HFFc6 (cell line): ENCODE data around the gene UBE2F. TPM values are rescaled to one million over a fixed set of nuclear protein-coding genes. Genes with fewer than 3 reads are reported as not detected.

Experiments used
- DNase-seq: peaks from one replicate; pipeline ENCODE4 v3.0.0-alpha.2; 2018
- H3K27ac Mint-ChIP-seq: 2 replicates; pipeline ENCODE4 v1.8.0; 2020; ENCODE audit warnings: mild to moderate bottlenecking, mixed read lengths
- H3K27me3 Mint-ChIP-seq: 2 replicates; pipeline ENCODE4 v1.8.0; 2021; ENCODE audit warnings: mild to moderate bottlenecking, moderate library complexity, mixed read lengths; ENCODE audit not compliant: insufficient read depth
- H3K36me3 Mint-ChIP-seq: 2 replicates; pipeline ENCODE4 v1.8.0; 2021; ENCODE audit warnings: low read depth, mixed read lengths
- H3K4me1 Mint-ChIP-seq: 2 replicates; pipeline ENCODE4 v1.8.0; 2020; ENCODE audit warnings: low read depth, mixed read lengths
- H3K4me3 Mint-ChIP-seq: 2 replicates; pipeline ENCODE4 v1.8.0; 2020; ENCODE audit warnings: mild to moderate bottlenecking, moderate library complexity, mixed read lengths
- H3K9me3 Mint-ChIP-seq: 2 replicates; pipeline ENCODE4 v1.8.0; 2020; ENCODE audit warnings: mild to moderate bottlenecking, mixed read lengths
- total RNA-seq, 6 experiments: library from RNA; stranded (reverse); fragmentation: NEBNext Ultra II Directional; extraction: Animal tissue kit (Norgen Biotek cat#: 25700); gene quantifications; 2 replicates in 1 of 6; 3 replicates in 5 of 6; pipeline ENCODE4 v1.2.3, GENCODE V29; 2021
- TF ChIP-seq, protein P1 (sequence below): fragments of 200-600 bp; sonication (generic); IDR thresholded peaks from 2 replicates; pipeline ENCODE4 v1.5.0; 2021; ENCODE audit warnings: antibody characterized with exemption, mild to moderate bottlenecking

The UBE2F gene
- total RNA-seq, 6 experiments from 2014 or later: 48.7 to 54.1 (median 51.5) TPM

- Mint-ChIP-seq H3K27ac (no peak overlapping the region), H3K27me3 (peaks cover 1% of the 10 kb centered on the region; the same call in 1 of the 2 replicates), H3K4me3 (no peak overlapping the region), H3K9me3 (no peaks in the 10 kb centered on the region), H3K4me1 (no peaks in the 10 kb centered on the region), H3K36me3 (no peaks in the 10 kb centered on the region)
- TF ChIP-seq, protein P1, sequence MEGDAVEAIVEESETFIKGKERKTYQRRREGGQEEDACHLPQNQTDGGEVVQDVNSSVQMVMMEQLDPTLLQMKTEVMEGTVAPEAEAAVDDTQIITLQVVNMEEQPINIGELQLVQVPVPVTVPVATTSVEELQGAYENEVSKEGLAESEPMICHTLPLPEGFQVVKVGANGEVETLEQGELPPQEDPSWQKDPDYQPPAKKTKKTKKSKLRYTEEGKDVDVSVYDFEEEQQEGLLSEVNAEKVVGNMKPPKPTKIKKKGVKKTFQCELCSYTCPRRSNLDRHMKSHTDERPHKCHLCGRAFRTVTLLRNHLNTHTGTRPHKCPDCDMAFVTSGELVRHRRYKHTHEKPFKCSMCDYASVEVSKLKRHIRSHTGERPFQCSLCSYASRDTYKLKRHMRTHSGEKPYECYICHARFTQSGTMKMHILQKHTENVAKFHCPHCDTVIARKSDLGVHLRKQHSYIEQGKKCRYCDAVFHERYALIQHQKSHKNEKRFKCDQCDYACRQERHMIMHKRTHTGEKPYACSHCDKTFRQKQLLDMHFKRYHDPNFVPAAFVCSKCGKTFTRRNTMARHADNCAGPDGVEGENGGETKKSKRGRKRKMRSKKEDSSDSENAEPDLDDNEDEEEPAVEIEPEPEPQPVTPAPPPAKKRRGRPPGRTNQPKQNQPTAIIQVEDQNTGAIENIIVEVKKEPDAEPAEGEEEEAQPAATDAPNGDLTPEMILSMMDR: no peak
- no peak for DNase-seq
Observed at GRCh38 chr2:238042090-238042489, 75.3 kb downstream of the UBE2F start.

DNA sequence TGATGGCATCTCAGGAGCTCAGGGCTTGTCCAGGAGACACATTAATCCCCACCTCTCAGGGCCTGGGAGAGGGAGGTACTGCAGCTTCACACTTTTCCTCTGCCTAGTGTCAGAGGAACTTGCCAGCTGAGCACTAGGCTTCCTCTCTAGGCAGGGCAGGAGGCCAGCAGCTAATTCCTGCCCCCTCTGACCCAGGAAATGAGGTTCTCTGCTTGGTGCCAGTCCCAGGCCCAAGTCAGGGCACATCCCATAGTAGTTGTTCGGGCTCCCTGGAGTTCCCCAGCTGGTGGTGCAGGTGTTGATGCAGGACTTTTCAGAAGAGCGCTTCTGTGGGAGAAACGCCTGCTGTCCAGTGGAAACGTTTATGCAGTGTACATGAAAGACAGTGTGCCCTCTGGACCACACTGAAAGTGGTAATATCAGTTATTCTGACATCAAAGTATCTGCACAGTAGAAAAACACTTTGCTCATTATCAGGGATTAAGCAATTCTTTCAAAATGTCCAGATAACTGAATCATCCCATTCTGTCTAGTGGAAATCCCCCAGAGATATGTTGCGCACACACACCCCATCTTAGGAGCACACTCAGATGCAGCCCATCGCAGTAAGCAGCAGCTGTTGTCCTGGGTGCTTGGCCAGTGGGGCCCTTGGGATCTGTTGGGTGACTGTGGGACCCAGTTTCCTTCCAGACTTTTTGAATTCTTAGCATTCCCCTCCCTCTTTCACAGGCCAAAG, 76.2 kb downstream of the UBE2F start:
- DNase-seq: no peak
- H3K27me3 Mint-ChIP-seq: peaks cover 1% of the 10 kb centered on the region; the same call in 1 of the 2 replicates
- H3K4me3 Mint-ChIP-seq: no peak overlapping the region
- TF ChIP-seq, protein P1: no peak
- no peaks in the 10 kb centered on the region for H3K4me1 Mint-ChIP-seq
- peaks cover 3% of the 10 kb centered on the region; the same call in 1 of the 2 replicates for H3K36me3 Mint-ChIP-seq
- no peak overlapping the region for H3K27ac Mint-ChIP-seq
- no peaks in the 10 kb centered on the region for H3K9me3 Mint-ChIP-seq

- Mint-ChIP-seq H3K27me3 (peaks cover 1% of the 10 kb centered on the region), H3K9me3 (no peaks in the 10 kb centered on the region), H3K36me3 (peaks cover 4% of the 10 kb centered on the region; the same call in 1 of the 2 replicates), H3K27ac (no peak overlapping the region), H3K4me1 (no peaks in the 10 kb centered on the region), H3K4me3 (no peak overlapping the region)
- DNase-seq: no peak
- TF ChIP-seq, protein P1: no peak
Observed at GRCh38 chr2:238043851-238044250, 77.0 kb downstream of the UBE2F start.

DNA sequence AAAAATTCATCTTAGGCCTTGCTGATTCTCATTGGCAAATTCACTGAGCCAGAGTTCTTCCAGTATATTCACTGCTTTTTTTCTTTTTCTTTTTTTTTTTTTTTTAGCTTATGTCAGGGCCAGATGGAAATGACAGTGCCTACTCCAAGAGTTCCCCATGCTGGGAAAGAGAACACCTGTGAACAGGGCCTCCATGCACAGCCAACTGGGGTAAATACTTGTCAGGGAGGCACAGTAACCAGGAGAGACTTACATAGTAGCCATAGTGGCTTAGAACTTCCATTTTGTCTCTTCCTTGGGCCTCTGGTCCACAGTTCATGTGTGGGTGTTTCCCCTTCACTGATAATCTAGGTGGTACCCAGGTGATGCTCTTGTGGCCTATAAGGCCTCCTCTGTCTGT, 78.8 kb downstream of the UBE2F start:
- Mint-ChIP-seq H3K27me3 (peaks cover 1% of the 10 kb centered on the region), H3K4me3 (no peak overlapping the region), H3K9me3 (no peaks in the 10 kb centered on the region), H3K36me3 (peaks cover 4% of the 10 kb centered on the region; the same call in 1 of the 2 replicates), H3K4me1 (no peaks in the 10 kb centered on the region), H3K27ac (no peak overlapping the region)
- TF ChIP-seq, protein P1: no peak
- no peak for DNase-seq

DNA sequence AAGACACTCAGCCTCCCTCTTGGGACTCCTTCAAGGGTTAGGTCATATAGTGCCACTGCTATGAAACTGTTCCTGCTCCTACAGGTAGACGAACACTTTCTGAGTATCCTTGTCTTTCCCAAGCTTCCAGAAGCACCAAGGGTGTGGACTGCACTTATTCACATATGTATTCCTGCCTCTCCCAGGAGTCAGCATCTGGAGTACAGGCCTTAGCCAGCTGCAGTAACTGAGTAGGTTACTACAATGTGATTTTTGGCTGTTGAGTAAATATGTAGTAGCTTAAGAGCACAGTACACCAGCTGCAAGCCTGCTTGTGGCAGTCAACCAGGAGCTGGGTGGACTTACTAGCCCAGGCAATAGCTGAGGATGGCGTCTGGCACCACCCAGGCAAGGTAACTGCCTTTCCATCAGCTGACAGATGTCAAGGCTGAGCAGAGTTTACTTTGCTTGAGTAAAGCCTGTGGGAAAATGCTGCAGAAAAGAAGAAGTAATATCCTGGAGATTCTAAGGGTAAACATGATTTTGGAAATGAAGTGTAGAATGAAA, 80.0 kb downstream of the UBE2F start:
- TF ChIP-seq, protein P1: no peak
- Mint-ChIP-seq H3K9me3 (no peaks in the 10 kb centered on the region), H3K4me3 (no peak overlapping the region), H3K4me1 (no peaks in the 10 kb centered on the region), H3K27ac (no peak overlapping the region), H3K36me3 (peaks cover 4% of the 10 kb centered on the region; the same call in 1 of the 2 replicates), H3K27me3 (peaks cover 1% of the 10 kb centered on the region)
- DNase-seq: no peak
